HUES64 (cell line): ENCODE measurements around the gene AQP10.
"Not testable (repeated sequence)": the region's sequence is repeated elsewhere in the genome, so short reads cannot be mapped to it uniquely, and the experiment has no call there.

ENCODE experiments used
- H3K27ac ChIP-seq: 2 replicates; pipeline ENCODE4 v1.7.0; 2013; ENCODE audit warnings: low read depth, low read length, inconsistent platforms
- H3K27me3 ChIP-seq: 2 replicates; pipeline ENCODE4 v1.6.1; 2013; ENCODE audit warnings: mild to moderate bottlenecking, low read length; ENCODE audit not compliant: insufficient read depth
- H3K36me3 ChIP-seq: 2 replicates; pipeline ENCODE4 v1.6.1; 2013; ENCODE audit warnings: mild to moderate bottlenecking, low read length; ENCODE audit not compliant: insufficient read depth
- H3K4me1 ChIP-seq: 2 replicates; pipeline ENCODE4 v1.6.1; 2013; ENCODE audit warnings: mild to moderate bottlenecking, low read length, moderate library complexity; ENCODE audit not compliant: insufficient read depth
- H3K4me3 ChIP-seq: 2 replicates; pipeline ENCODE4 v1.5.1; 2013; ENCODE audit warnings: mild to moderate bottlenecking, low read length, moderate library complexity
- H3K9ac ChIP-seq: 2 replicates; pipeline ENCODE4 v1.6.1; 2013; ENCODE audit warnings: mild to moderate bottlenecking, low read depth, low read length
- H3K9me3 ChIP-seq: 2 replicates; pipeline ENCODE4 v1.6.1; 2013; ENCODE audit warnings: low read depth, low read length; ENCODE audit not compliant: insufficient read depth
- WGBS: fragments of 150-250, 120-280 bp; methylation state at CpG from one replicate; pipeline ENCODE4 v1.1.7; 2013; ENCODE audit warnings: missing lambda C conversion rate; 5-methylcytosine and 5-hydroxymethylcytosine counted together

The AQP10 gene

GRCh38 chr1:154361357-154361756 is 40.5 kb downstream of the AQP10 start:
- Histone ChIP-seq H3K9me3 (no peaks in the 10 kb centered on the region), H3K27me3 (no peaks in the 10 kb centered on the region), H3K9ac (no peak overlapping the region), H3K27ac (no peak overlapping the region), H3K4me3 (no peak overlapping the region), H3K4me1 (no peaks in the 10 kb centered on the region), H3K36me3 (no peaks in the 10 kb centered on the region)
- 89% methylated on average over 3 of the region's 3 CpGs for WGBS

DNA sequence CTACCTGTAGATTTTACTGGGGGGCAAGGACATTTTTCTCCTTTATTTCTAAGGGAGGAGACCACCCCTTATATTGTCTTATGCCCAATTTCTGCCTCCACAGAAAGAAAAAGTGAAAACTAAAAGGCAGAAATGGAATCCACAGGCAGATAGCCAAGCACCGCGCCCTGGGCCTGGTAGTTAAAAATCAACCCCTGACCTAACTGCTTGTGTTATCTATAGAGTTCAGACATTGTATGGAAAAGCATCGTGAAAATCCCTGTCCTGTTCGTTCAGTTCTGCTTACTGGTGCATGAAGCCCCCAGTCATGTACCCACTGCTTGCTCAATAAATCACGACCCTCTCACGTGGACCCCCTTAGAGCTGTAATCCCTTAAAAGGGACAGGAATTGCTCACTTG is 50.5 kb downstream of the AQP10 start:
- H3K9me3 ChIP-seq, result no peaks in the 10 kb centered on the region
- H3K27ac ChIP-seq, result no peak overlapping the region
- WGBS, result 87% methylated on average over 6 of the region's 6 CpGs
- no peak overlapping the region for H3K4me3 ChIP-seq
- no peaks in the 10 kb centered on the region for H3K4me1 ChIP-seq
- no peaks in the 10 kb centered on the region for H3K36me3 ChIP-seq
- H3K27me3 ChIP-seq, result no peaks in the 10 kb centered on the region
- H3K9ac ChIP-seq, result no peak overlapping the region

- H3K4me3 ChIP-seq, H3K4me1 ChIP-seq, H3K36me3 ChIP-seq, H3K9me3 ChIP-seq, H3K27me3 ChIP-seq, H3K9ac ChIP-seq, H3K27ac ChIP-seq: not testable (repeated sequence)
- 95% methylated on average over 5 of the region's 7 CpGs for WGBS
Observed at GRCh38 chr1:154373777-154374357, 53.0 kb downstream of the AQP10 start.
